OCI-LY1 (cell line): Measurements from ENCODE around the gene EDEM3.

Source experiments
- CTCF ChIP-seq: fragments of 200-600 bp; sonication (generic), shearing (Covaris generic); IDR thresholded peaks from 2 replicates; pipeline ENCODE4 v1.5.1; 2017; ENCODE audit warnings: mild to moderate bottlenecking, antibody characterized with exemption, low read length, moderate library complexity, mixed read lengths
- EZH2 ChIP-seq: fragments of 200-600 bp; sonication (generic), shearing (Covaris generic); IDR thresholded peaks from 2 replicates; pipeline ENCODE4 v1.8.0; 2017; ENCODE audit warnings: borderline replicate concordance, mixed run types, mild to moderate bottlenecking, antibody characterized with exemption, low read length, moderate library complexity, mixed read lengths

GRCh38 chr1:184686540-184686939, 68.1 kb downstream of the EDEM3 start:
- TF ChIP-seq CTCF (no peak), EZH2 (no peak)
